OCI-LY1 (cell line): ENCODE measurements around the gene GRB7.

Experiments used
- EZH2 ChIP-seq: fragments of 200-600 bp; sonication (generic), shearing (Covaris generic); IDR thresholded peaks from 2 replicates; pipeline ENCODE4 v1.8.0; 2017; ENCODE audit warnings: borderline replicate concordance, mixed run types, mild to moderate bottlenecking, antibody characterized with exemption, low read length, moderate library complexity, mixed read lengths
- TF ChIP-seq, protein P1 (sequence below): fragments of 200-600 bp; sonication (generic), shearing (Covaris generic); IDR thresholded peaks from 2 replicates; pipeline ENCODE4 v1.5.1; 2017; ENCODE audit warnings: mild to moderate bottlenecking, antibody characterized with exemption, low read length, moderate library complexity, mixed read lengths

DNA sequence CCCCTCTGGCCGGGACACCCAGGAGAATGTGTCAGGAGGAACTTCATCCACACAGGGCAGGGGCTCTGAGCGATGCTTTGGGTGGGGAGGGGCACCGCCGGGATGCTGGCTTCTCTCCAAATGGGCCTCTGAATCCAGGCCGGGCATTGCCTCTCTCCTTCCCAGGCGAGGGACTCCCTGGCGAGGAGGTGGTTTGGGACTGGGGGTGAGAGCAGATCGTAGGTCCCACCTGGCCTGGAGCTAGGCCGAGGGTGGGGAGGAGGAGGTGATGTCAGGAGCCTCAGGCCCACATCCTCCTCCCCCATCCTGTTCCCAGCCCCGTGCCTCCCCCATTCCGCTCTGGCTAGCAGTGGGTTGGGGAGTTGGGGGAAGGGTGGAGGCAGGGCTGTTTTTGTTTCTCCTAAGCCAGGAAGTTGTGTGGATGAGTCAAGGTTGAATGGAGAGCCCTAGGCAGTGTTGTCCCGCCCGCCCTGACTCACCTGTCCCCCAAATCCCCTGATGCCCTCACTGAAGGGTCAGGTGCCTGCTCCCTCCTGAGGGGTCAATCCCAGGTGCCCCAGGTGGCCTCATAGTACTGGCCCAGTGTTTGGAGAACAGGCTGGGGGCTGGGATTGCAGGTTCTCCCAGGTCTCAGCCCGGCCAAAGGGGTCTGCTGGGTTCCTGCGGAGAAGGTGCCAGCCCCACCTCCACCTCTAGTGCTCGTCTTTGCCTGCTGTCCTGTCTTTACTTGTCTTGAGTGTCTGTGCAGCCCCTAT is 2.8 kb downstream of the GRB7 start:
- TF ChIP-seq, protein P1, sequence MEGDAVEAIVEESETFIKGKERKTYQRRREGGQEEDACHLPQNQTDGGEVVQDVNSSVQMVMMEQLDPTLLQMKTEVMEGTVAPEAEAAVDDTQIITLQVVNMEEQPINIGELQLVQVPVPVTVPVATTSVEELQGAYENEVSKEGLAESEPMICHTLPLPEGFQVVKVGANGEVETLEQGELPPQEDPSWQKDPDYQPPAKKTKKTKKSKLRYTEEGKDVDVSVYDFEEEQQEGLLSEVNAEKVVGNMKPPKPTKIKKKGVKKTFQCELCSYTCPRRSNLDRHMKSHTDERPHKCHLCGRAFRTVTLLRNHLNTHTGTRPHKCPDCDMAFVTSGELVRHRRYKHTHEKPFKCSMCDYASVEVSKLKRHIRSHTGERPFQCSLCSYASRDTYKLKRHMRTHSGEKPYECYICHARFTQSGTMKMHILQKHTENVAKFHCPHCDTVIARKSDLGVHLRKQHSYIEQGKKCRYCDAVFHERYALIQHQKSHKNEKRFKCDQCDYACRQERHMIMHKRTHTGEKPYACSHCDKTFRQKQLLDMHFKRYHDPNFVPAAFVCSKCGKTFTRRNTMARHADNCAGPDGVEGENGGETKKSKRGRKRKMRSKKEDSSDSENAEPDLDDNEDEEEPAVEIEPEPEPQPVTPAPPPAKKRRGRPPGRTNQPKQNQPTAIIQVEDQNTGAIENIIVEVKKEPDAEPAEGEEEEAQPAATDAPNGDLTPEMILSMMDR = no peak
- TF ChIP-seq EZH2 = no peak
